RKO (cell line): Measurements from ENCODE around the gene RPL36.
"Not testable (repeated sequence)": the region's sequence is repeated elsewhere in the genome, so short reads cannot be mapped to it uniquely, and the experiment has no call there.

Experiments
- DNase-seq: peaks from one replicate; pipeline ENCODE4 v3.0.0-alpha.2; 2016; ENCODE audit warnings: low spot score

The RPL36 gene

DNA sequence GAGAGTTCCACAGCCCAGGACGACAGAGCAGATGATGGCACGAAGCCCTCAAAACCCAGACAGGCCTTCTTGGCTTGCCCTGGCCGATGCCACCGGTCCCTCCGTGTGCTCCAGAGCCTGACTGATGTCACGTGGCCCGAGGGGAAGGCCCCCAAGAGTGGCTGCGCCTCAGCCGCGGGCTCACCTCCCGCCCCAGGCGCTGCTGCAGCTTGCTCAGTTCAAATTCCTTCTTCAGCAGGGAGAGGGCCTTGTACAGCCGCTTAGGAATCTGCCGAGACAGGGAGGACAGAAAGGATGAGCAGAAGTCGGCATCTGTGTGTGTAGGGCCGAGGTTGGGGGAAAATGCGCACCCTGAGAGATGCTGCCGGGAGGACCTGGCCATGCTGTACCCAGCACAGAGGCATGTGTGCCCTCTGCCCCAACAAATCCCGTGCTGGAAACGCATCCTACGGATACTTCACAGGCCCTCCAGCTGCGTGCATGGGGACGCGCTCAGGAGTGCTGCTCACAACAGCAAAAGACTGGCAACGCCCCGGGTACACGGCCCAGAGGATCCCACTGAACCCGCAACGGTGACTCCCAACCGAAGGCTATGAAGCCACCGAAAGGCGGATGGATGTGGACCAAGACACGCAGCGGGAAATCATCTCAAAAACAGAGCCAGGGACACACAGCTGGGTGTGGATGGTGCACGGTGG is 16.9 kb downstream of the RPL36 start:
- no peak for DNase-seq

- DNase-seq = no peak
Measured at GRCh38 chr19:5707576-5708575, 17.8 kb downstream of the RPL36 start.

DNA sequence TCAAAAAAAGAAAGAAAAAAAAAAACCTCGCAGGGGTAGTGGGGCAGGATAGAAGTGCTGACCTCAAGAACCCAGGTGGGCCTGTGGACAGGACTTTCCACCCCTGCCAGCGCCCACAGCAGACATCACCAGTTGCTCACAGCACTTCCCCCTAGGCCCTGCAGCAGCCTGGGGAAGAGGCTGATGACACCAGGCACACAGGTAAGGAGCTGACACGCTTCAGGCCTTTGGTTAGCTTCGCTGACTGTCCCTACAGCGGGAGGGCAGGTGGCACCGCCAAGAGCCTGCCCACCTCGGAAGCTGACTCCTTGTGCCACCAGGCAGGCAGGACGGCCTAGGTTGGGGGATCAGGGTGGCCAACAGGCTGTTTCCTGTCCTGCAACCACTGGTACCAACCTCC is 20.9 kb downstream of the RPL36 start:
- DNase-seq = no peak

GRCh38 chr19:5711713-5712161 is 21.6 kb downstream of the RPL36 start:
- DNase-seq = no peak

- no peak for DNase-seq
Measured at GRCh38 chr19:5713228-5713627, 23.1 kb downstream of the RPL36 start.

GRCh38 chr19:5714816-5715215 is 24.7 kb downstream of the RPL36 start:
- no peak for DNase-seq

GRCh38 chr19:5717215-5717935 is 27.3 kb downstream of the RPL36 start:
- DNase-seq = no peak

DNA sequence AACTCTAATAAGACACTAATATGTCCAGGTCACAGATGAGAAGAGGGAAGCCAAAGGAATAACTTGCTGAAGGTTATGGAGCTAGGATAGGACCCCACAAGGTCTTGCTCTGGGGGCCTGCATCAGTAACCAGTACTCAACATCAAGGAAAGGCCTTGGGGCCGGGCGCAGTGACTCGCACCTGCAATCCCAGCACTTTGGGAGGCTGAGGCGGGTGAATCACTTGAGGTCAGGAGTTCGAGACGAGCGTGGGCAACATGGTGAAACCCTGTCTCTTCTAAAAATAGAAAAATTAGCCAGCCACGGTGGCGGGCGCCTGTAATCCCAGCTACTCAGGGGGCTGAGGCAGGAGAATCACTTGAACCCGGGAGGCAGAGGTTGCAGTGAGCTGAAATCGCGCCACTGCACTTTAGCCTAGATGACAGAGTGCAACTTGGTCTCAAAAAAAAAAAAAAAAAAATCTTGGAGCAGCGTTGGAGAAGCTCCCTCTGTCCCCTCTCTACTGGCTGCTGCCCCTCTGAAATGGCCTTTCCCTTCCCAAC is 28.0 kb downstream of the RPL36 start:
- peak; percentile 80 for DNase-seq

GRCh38 chr19:5718579-5719273 is 28.6 kb downstream of the RPL36 start:
- peak; percentile 94 for DNase-seq

- no peak for DNase-seq
Measured at GRCh38 chr19:5719274-5719960, 29.3 kb downstream of the RPL36 start.

GRCh38 chr19:5719961-5720790 is 30.1 kb downstream of the RPL36 start, which contains the start of the genes CATSPERD and LONP1:
Gene CATSPERD (plus strand): TSS chr19:5720637. CDS start chr19:5720738, 101 bp downstream.
Gene LONP1 (minus strand): TSS chr19:5720146. CDS start chr19:5720132, 14 bp downstream.
- peak; percentile 97 for DNase-seq

- no peak for DNase-seq
Measured at GRCh38 chr19:5727453-5728050, 37.5 kb downstream of the RPL36 start.

GRCh38 chr19:5733172-5733571 is 43.1 kb downstream of the RPL36 start:
- not testable (repeated sequence) for DNase-seq

DNA sequence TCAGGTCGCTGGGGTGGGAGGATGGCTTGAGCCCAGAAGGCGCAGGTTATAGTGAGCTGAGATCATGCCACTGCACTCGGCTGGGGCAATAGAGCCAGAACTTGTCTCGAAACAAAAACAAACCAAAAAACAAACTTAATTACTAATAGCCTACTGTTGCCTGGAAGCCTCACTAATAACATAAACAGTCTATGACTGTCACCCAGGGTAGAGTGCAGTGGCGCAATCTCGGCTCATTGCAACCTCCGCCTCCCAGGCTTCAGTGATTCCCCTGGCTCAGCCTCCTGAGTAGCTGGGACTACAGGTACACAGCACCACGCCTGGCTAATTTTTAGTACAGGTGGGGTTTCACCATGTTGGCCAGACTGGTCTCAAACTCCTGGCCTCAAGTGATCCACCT is 48.3 kb downstream of the RPL36 start:
- no peak for DNase-seq
